K562 (cell line): ENCODE data around the gene DNAJC6.

Experiments used
- GATAD2A ChIP-seq: fragments of 450-650 bp; IDR thresholded peaks from 2 replicates; pipeline ENCODE4 v1.6.1; 2017
- SIN3A ChIP-seq, 2 experiments: fragments of 150-350 bp in 1 of 2; IDR thresholded peaks; 2 replicates each; pipeline ENCODE4 v1.6.1; 2011 to 2016; ENCODE audit warnings: borderline replicate concordance in 2 of 2, low read depth in 2 of 2, low read length in 2 of 2, mild to moderate bottlenecking in 2 of 2, moderate library complexity in 2 of 2; ENCODE audit not compliant: control insufficient read depth in 1 of 2

- no peak for TF ChIP-seq SIN3A (IDR thresholded peaks at IDR 0.05; ENCODE audit: borderline replicate concordance in 2 of 2, control insufficient read depth in 1 of 2, low read depth in 2 of 2, low read length in 2 of 2)
- no peak for TF ChIP-seq GATAD2A
Observed at GRCh38 chr1:65263286-65263685, 46.1 kb upstream of the DNAJC6 start.
